ENCODE data around the gene GPR171. TPM values are rescaled to one million over a fixed set of nuclear protein-coding genes. Genes with fewer than 3 reads are reported as not detected.
A peak's percentile ranks its signal among the peaks of the same experiment; 100 is the strongest.
"Not testable (repeated sequence)": the region's sequence is repeated elsewhere in the genome, so short reads cannot be mapped to it uniquely, and the experiment has no call there.

GPR171 gene
- not detected in 2 replicates for total RNA-seq

- no peak for DNase-seq (ENCODE audit: low read depth, low spot score)
Measured at GRCh38 chr3:151203051-151203420, at the start of gene GPR171. Gene GPR171 (minus strand): TSS chr3:151203216. CDS start chr3:151199386, 3,830 bp downstream.

- DNase-seq (ENCODE audit: low read depth, low spot score) = no peak
Measured at GRCh38 chr3:151248772-151249337, 45.8 kb upstream of the GPR171 start.

- DNase-seq (ENCODE audit: low read depth, low spot score) = not testable (repeated sequence)
Measured at GRCh38 chr3:151242006-151242405, 39.0 kb upstream of the GPR171 start.

GRCh38 chr3:151236736-151237135, 33.7 kb upstream of the GPR171 start:
- DNase-seq (ENCODE audit: low read depth, low spot score) = no peak

- no peak for DNase-seq (ENCODE audit: low read depth, low spot score)
Measured at GRCh38 chr3:151236316-151236715, 33.3 kb upstream of the GPR171 start.

- no peak for DNase-seq (ENCODE audit: low read depth, low spot score)
Measured at GRCh38 chr3:151234825-151235224, 31.8 kb upstream of the GPR171 start.

GRCh38 chr3:151232991-151233390, 30.0 kb upstream of the GPR171 start:
- no peak for DNase-seq (ENCODE audit: low read depth, low spot score)

GRCh38 chr3:151232403-151232802, 29.4 kb upstream of the GPR171 start:
- DNase-seq (ENCODE audit: low read depth, low spot score) = not testable (repeated sequence)

GRCh38 chr3:151230646-151231045, 27.6 kb upstream of the GPR171 start:
- no peak for DNase-seq (ENCODE audit: low read depth, low spot score)

GRCh38 chr3:151228666-151229040, 25.6 kb upstream of the GPR171 start:
- no peak for DNase-seq (ENCODE audit: low read depth, low spot score)

GRCh38 chr3:151227807-151228665, 25.0 kb upstream of the GPR171 start:
- DNase-seq (ENCODE audit: low read depth, low spot score) = peak; percentile 30

GRCh38 chr3:151227266-151227806, 24.3 kb upstream of the GPR171 start:
- no peak for DNase-seq (ENCODE audit: low read depth, low spot score)

GRCh38 chr3:151226825-151227224, 23.8 kb upstream of the GPR171 start:
- DNase-seq (ENCODE audit: low read depth, low spot score) = no peak

GRCh38 chr3:151226088-151226563, 23.1 kb upstream of the GPR171 start:
- no peak for DNase-seq (ENCODE audit: low read depth, low spot score)

GRCh38 chr3:151225040-151225975, 22.3 kb upstream of the GPR171 start:
- DNase-seq (ENCODE audit: low read depth, low spot score) = peak; percentile 20

GRCh38 chr3:151224268-151224866, 21.4 kb upstream of the GPR171 start:
- DNase-seq (ENCODE audit: low read depth, low spot score) = no peak

GRCh38 chr3:151219056-151219455, 16.0 kb upstream of the GPR171 start:
- DNase-seq (ENCODE audit: low read depth, low spot score) = no peak

- no peak for DNase-seq (ENCODE audit: low read depth, low spot score)
Measured at GRCh38 chr3:151218136-151218535, 15.1 kb upstream of the GPR171 start.

- no peak for DNase-seq (ENCODE audit: low read depth, low spot score)
Measured at GRCh38 chr3:151216641-151217607, 13.9 kb upstream of the GPR171 start.

- no peak for DNase-seq (ENCODE audit: low read depth, low spot score)
Measured at GRCh38 chr3:151214459-151214858, 11.4 kb upstream of the GPR171 start.
